HepG2 (cell line): Measurements from ENCODE around the gene NSMCE4A. TPM values are rescaled to one million over a fixed set of nuclear protein-coding genes. Genes with fewer than 3 reads are reported as not detected.

Source experiments
- ATAC-seq: fragments of 200-7000 bp; cut with Tn5 transposase; 3 replicates; pipeline ENCODE4 v1.9.1; 2020; ENCODE audit warnings: mild to moderate bottlenecking, moderate library complexity
- BruUV-seq: library from RNA; stranded (reverse); fragments of 400-500 nt; replicated peaks from 2 replicates; lab custom pipeline; 2021; lab: Mats Ljungman, UMichigan
- CTCF ChIA-PET: fragments of 300-600 bp; formaldehyde crosslinking; extraction: SDS; loops from one replicate; lab custom pipeline; 2021; ENCODE audit warnings: low total read pairs, inconsistent platforms, low intra/inter-chr PET ratio; lab: Yijun Ruan, JAX
- POLR2A ChIA-PET: fragments of 350-600 bp; sonication (Branson Sonifier 250); formaldehyde crosslinking; loops from one replicate; lab custom pipeline; 2020; ENCODE audit warnings: antibody characterized with exemption, inconsistent platforms; lab: Yijun Ruan, JAX
- DNase-seq: peaks from one replicate; pipeline ENCODE4 v3.0.0-alpha.2; 2015; ENCODE audit warnings: low spot score
- FAIRE-seq: peaks from 3 replicates; lab custom pipeline; 2011; peaks lifted over from hg19 to GRCh38; lab: Jason Lieb, UNC
- H2AFZ ChIP-seq: one replicate; pipeline ENCODE4 v1.6.1; 2011; ENCODE audit warnings: low read length, inconsistent platforms
- H3K27ac ChIP-seq: fragments of 300-600 bp; 3 replicates; pipeline ENCODE4 v1.8.0; 2011; ENCODE audit warnings: mixed run types, mild to moderate bottlenecking, mixed read lengths, low read length, inconsistent platforms; ENCODE audit not compliant: insufficient read depth; ENCODE audit errors: extremely low read length
- H3K27me3 ChIP-seq, 2 experiments: fragments of 200-600 bp in 1 of 2; 2 replicates in 1 of 2; 3 replicates in 1 of 2; pipeline versions ENCODE4 v1.6.0 to v1.8.0; 2011; ENCODE audit warnings: low read length in 2 of 2, mild to moderate bottlenecking in 2 of 2, moderate library complexity in 2 of 2, inconsistent platforms in 1 of 2; ENCODE audit not compliant: insufficient read depth in 2 of 2, control insufficient read depth in 1 of 2
- H3K36me3 ChIP-seq, 2 experiments: fragments of 200-600 bp in 1 of 2; replicated peaks in 1 of 2; 2 replicates in 1 of 2; 3 replicates in 1 of 2; pipeline versions ENCODE4 v1.5.1 to v1.8.0; 2011; ENCODE audit warnings: low read length in 2 of 2, inconsistent platforms in 1 of 2; ENCODE audit not compliant: insufficient read depth in 2 of 2, control insufficient read depth in 1 of 2
- H3K4me1 ChIP-seq: 2 replicates; pipeline ENCODE4 v1.5.1; 2012; ENCODE audit warnings: low read length, inconsistent platforms; ENCODE audit not compliant: insufficient read depth
- H3K4me2 ChIP-seq: 2 replicates; pipeline ENCODE4 v1.6.0; 2011; ENCODE audit warnings: low read depth, low read length, inconsistent platforms
- H3K4me3 ChIP-seq, 3 experiments: fragments of 200-600 bp in 1 of 3; sonication (generic), shearing (Covaris generic) in 1 of 3; replicated peaks in 1 of 3; 2 replicates each; pipeline ENCODE4 v1.5.1; 2011 to 2016; ENCODE audit warnings: low read length in 3 of 3, inconsistent platforms in 2 of 3, low read depth in 2 of 3, mild to moderate bottlenecking in 2 of 3, control low read depth in 1 of 3, mixed read lengths in 1 of 3; ENCODE audit not compliant: insufficient read depth in 1 of 3
- H3K79me2 ChIP-seq: one replicate; pipeline ENCODE4 v1.6.1; 2011; ENCODE audit warnings: low read length, inconsistent platforms; ENCODE audit not compliant: insufficient read depth
- H3K9ac ChIP-seq: 2 replicates; pipeline ENCODE4 v1.6.0; 2011; ENCODE audit warnings: mild to moderate bottlenecking, low read depth, low read length, inconsistent platforms; ENCODE audit not compliant: insufficient read depth
- H3K9me3 ChIP-seq: 2 replicates; pipeline ENCODE4 v1.5.1; 2012; ENCODE audit warnings: mild to moderate bottlenecking, low read length
- H4K20me1 ChIP-seq: 2 replicates; pipeline ENCODE4 v1.6.0; 2011; ENCODE audit warnings: inconsistent platforms, mild to moderate bottlenecking, low read length, moderate library complexity; ENCODE audit not compliant: insufficient read depth
- HDAC2 ChIP-seq: sonication (generic); formaldehyde crosslinking; IDR thresholded peaks from 2 replicates; pipeline ENCODE4 v1.4.0; 2020; ENCODE audit warnings: missing genetic modification reagents
- MAFK ChIP-seq, 2 experiments: IDR thresholded peaks in 1 of 2; conservative IDR thresholded peaks in 1 of 2; 2 replicates each; pipeline ENCODE4 v1.6.1; 2011; ENCODE audit warnings: improper control_type of control experiment in 2 of 2, low read length in 2 of 2
- NR1H2 ChIP-seq: sonication (generic); formaldehyde crosslinking; IDR thresholded peaks from 2 replicates; pipeline ENCODE4 v1.8.1; 2022; ENCODE audit warnings: low read depth, missing genetic modification reagents, borderline replicate concordance
- PATZ1 ChIP-seq: sonication (generic); formaldehyde crosslinking; IDR thresholded peaks from 2 replicates; pipeline ENCODE4 v1.4.0; 2020; ENCODE audit warnings: missing genetic modification reagents
- REL ChIP-seq: sonication (generic); formaldehyde crosslinking; conservative IDR thresholded peaks from 2 replicates; pipeline ENCODE4 v1.8.0; 2022; ENCODE audit warnings: mild to moderate bottlenecking, missing genetic modification reagents, moderate library complexity
- SAP130 ChIP-seq: IDR thresholded peaks from 2 replicates; pipeline ENCODE4 v1.6.1; 2016; ENCODE audit warnings: low read depth
- TSC22D2 ChIP-seq: sonication (generic); formaldehyde crosslinking; IDR thresholded peaks from 2 replicates; pipeline ENCODE4 v1.5.1; 2020; ENCODE audit warnings: missing genetic modification reagents, mild to moderate bottlenecking, borderline replicate concordance
- YY1 ChIP-seq: IDR thresholded peaks from 2 replicates; pipeline ENCODE4 v1.6.1; 2011; ENCODE audit warnings: low read length, low read depth, moderate library complexity, mild to moderate bottlenecking; ENCODE audit not compliant: insufficient read depth, insufficient replicate concordance
- ZNF431 ChIP-seq: sonication (generic); formaldehyde crosslinking; IDR thresholded peaks from 2 replicates; pipeline ENCODE4 v1.9.0; 2022; ENCODE audit warnings: missing genetic modification reagents, low read depth, mild to moderate bottlenecking, borderline replicate concordance
- ZNF646 ChIP-seq: sonication (generic); formaldehyde crosslinking; IDR thresholded peaks from 2 replicates; pipeline ENCODE4 v1.9.0; 2021; ENCODE audit warnings: mild to moderate bottlenecking, missing genetic modification reagents
- ZNF768 ChIP-seq: sonication (generic); formaldehyde crosslinking; IDR thresholded peaks from 2 replicates; pipeline ENCODE4 v1.4.0; 2020; ENCODE audit warnings: missing genetic modification reagents
- ZNF83 ChIP-seq: sonication (generic); formaldehyde crosslinking; IDR thresholded peaks from 2 replicates; pipeline ENCODE4 v1.4.0; 2020; ENCODE audit warnings: missing genetic modification reagents, mild to moderate bottlenecking, borderline replicate concordance
- WGBS: methylation state at CpG from one replicate; pipeline ENCODE4 v1.1.6; 2017; ENCODE audit warnings: low lambda C conversion rate; 5-methylcytosine and 5-hydroxymethylcytosine counted together
- in situ Hi-C: cut with HindIII; loops from 2 replicates; pipeline ENCODE4 v1.10.0; 2017; ENCODE audit warnings: low pct_unique_long_range_greater_than_20kb; ENCODE audit not compliant: extremely low pct_ligation_motif_present
- intact Hi-C: fragments of 100-400 bp; cut with micrococcal nuclease; formaldehyde crosslinking; loops from one replicate; pipeline ENCODE4 v1.10.0; 2022; ENCODE audit not compliant: unreplicated experiment
- polyA plus RNA-seq, 8 experiments: library from polyadenylated mRNA; depleted of rRNA in 3 of 8; stranded (reverse) in 7 of 8; unstranded in 1 of 8; fragments of >200 nt; fragmentation: Illumina TruSeq in 4 of 8; extraction: Trizol in 4 of 8; gene quantifications; 2 replicates each; pipeline versions ENCODE4 v1.2.1 to v1.2.3, GENCODE V29; 2011 to 2016; ENCODE audit warnings: low read depth in 4 of 8, missing spikeins in 1 of 8, mixed read lengths in 1 of 8; ENCODE audit not compliant: insufficient read depth in 1 of 8
- total RNA-seq, 5 experiments: library from RNA; depleted of rRNA; stranded (reverse); fragments of >200 nt; fragmentation: Illumina TruSeq; extraction: Trizol; gene quantifications; 2 replicates each; pipeline ENCODE4 v1.2.3, GENCODE V29; 2016; ENCODE audit warnings: low read depth in 1 of 5

The NSMCE4A gene
- total and polyA plus RNA-seq, 2 of the 13 experiments (the other 11 are each of a cell fraction or from before 2014, with no cell fraction given): 61.1 to 91.6 TPM

GRCh38 chr10:121947343-121948330 lies 27.4 kb downstream of the NSMCE4A start:
- Histone ChIP-seq H3K4me3 (no peak overlapping the region), H2AFZ (no peak overlapping the region), H3K9me3 (no peaks in the 10 kb centered on the region), H3K36me3 (no peaks in the 10 kb centered on the region), H3K27ac (no peak overlapping the region), H4K20me1 (no peaks in the 10 kb centered on the region), H3K9ac (no peak overlapping the region), H3K4me1 (peaks cover 21% of the 10 kb centered on the region), H3K79me2 (no peaks in the 10 kb centered on the region), H3K27me3 (no peaks in the 10 kb centered on the region), H3K4me2 (no peak overlapping the region)
- ChIA-PET POLR2A (interaction anchor here (1.9 kb wide), 1 partner anchor 20 kb away, joined by 6 read pairs; the partner anchor contains the start of gene ATE1), CTCF (no interaction called here)
- WGBS: 84% methylated on average over 7 of the region's 7 CpGs
- in situ Hi-C loops: no loop called here
- no TSS peak for BruUV-seq
- intact Hi-C loops: no loop called here
- ATAC-seq: no peak
- no peak for DNase-seq
- no peak for FAIRE-seq
- TF ChIP-seq NR1H2 (CRISPR knock-in tag) (no peak), HDAC2 (no peak), ZNF83 (CRISPR knock-in tag) (no peak), ZNF646 (no peak), MAFK (conservative IDR thresholded peaks at IDR 0.05 in 1 of 2, IDR thresholded peaks at IDR 0.05 in 1 of 2; ENCODE audit: low read length in 2 of 2) (no peak), SAP130 (CRISPR knock-in tag) (no peak), YY1 (no peak), REL (no peak), ZNF768 (CRISPR knock-in tag) (no peak), ZNF431 (CRISPR knock-in tag) (no peak), TSC22D2 (CRISPR knock-in tag) (no peak), PATZ1 (CRISPR knock-in tag) (no peak)
